Erythroblast (primary cell): ENCODE data around the gene WASHC4.

Experiments used
- GATA1 ChIP-seq: IDR thresholded peaks from 2 replicates; pipeline ENCODE4 v1.6.1; 2011; ENCODE audit warnings: low read depth, mild to moderate bottlenecking, control low read depth, low read length, moderate library complexity
- POLR2A ChIP-seq: IDR thresholded peaks from 2 replicates; pipeline ENCODE4 v1.6.1; 2011; ENCODE audit warnings: mild to moderate bottlenecking, low read length

DNA sequence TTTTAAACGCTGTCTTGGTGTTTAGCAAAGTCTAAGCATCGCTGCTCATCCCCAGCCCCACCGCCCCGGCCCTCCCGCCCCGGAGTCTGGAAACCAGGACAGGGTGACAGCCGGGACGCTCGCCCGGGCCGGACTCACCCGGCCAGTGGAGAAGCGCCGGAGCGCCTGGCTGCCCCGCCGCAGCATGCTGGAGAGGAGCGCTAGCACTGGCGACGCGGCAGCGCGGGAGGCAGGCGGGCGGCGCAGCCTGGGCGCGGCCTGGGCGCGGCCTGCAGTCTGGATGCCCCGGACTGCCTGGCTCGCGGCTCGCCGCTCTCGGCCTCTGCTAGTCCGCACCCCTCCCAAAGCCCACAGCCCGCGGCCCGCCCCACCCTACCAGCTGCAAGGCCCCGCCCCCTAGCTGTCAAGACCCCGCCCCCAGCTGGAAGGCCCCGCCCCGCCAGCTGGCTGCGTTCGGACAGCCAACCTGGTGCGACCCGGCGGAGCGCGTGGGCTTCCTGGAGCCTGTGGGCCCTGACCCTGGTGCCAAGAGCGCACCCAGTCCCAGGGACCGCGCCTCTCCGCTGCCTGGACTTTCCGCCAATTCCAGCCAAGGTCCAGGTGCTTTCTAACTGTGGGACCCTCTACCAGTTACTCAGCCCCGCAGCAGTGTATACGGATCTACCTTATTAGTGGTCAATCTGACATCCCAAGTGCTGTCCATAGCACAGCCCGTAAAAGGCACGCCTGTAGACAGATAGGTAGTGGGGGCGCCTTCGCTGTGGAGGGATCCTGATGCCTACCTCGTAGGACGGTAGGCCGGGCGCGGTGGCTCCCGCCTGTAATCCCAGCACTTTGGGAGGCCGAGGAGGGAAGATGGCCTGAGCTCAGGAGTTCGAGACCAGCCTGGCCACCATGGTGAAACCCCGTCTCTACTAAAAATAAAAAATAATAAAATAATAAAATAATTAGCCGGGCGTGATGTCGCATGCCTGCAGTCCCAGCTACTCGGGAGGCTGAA is 23.0 kb upstream of the WASHC4 start, which contains the start of gene ALDH1L2:
- no peak for TF ChIP-seq POLR2A
- TF ChIP-seq GATA1 = no peak
